Coronary artery (tissue), 2 donors: ENCODE data around the gene HES6.

Experiments
- DNase-seq: peaks from one replicate; pipeline ENCODE4 v3.0.0-alpha.2; 2017; ENCODE audit warnings: low spot score
- H3K27ac ChIP-seq, 2 donors: fragments of 200-600 bp; sonication (generic); one replicate each; pipeline ENCODE4 v1.5.1; 2016 to 2019
- H3K4me3 ChIP-seq: fragments of 200-600 bp; sonication (generic); 2 replicates; pipeline ENCODE4 v1.5.1; 2016; ENCODE audit warnings: mild to moderate bottlenecking, moderate library complexity
- TF ChIP-seq, protein P1 (sequence below): fragments of 200-600 bp; sonication (generic); IDR thresholded peaks from one replicate; pipeline ENCODE4 v1.5.1; 2019; ENCODE audit warnings: antibody characterized with exemption

HES6 gene

DNA sequence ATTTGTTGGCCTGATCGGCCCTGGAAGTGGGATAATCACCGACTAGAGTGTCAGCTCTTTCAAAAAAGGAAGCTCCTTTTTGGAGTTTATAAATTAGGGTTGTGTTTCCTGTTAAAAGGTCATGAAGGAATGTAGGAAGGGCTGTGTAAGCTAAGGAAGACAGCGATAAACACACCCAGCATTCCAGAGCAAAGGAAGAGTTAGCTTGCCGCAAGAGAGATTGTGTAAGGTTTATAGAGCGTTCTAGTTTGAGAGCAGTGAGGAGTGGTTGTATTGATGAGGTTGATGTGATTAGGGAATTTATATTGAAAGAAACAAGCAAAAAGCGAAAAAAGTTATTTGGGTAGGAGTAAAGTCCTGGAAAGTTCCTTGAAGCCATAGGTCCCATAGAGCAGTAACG lies 32.8 kb downstream of the HES6 start:
- TF ChIP-seq, protein P1, sequence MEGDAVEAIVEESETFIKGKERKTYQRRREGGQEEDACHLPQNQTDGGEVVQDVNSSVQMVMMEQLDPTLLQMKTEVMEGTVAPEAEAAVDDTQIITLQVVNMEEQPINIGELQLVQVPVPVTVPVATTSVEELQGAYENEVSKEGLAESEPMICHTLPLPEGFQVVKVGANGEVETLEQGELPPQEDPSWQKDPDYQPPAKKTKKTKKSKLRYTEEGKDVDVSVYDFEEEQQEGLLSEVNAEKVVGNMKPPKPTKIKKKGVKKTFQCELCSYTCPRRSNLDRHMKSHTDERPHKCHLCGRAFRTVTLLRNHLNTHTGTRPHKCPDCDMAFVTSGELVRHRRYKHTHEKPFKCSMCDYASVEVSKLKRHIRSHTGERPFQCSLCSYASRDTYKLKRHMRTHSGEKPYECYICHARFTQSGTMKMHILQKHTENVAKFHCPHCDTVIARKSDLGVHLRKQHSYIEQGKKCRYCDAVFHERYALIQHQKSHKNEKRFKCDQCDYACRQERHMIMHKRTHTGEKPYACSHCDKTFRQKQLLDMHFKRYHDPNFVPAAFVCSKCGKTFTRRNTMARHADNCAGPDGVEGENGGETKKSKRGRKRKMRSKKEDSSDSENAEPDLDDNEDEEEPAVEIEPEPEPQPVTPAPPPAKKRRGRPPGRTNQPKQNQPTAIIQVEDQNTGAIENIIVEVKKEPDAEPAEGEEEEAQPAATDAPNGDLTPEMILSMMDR = no peak
- Histone ChIP-seq H3K27ac (no peak overlapping the region), H3K4me3 (no peak overlapping the region)
- no peak for DNase-seq

DNA sequence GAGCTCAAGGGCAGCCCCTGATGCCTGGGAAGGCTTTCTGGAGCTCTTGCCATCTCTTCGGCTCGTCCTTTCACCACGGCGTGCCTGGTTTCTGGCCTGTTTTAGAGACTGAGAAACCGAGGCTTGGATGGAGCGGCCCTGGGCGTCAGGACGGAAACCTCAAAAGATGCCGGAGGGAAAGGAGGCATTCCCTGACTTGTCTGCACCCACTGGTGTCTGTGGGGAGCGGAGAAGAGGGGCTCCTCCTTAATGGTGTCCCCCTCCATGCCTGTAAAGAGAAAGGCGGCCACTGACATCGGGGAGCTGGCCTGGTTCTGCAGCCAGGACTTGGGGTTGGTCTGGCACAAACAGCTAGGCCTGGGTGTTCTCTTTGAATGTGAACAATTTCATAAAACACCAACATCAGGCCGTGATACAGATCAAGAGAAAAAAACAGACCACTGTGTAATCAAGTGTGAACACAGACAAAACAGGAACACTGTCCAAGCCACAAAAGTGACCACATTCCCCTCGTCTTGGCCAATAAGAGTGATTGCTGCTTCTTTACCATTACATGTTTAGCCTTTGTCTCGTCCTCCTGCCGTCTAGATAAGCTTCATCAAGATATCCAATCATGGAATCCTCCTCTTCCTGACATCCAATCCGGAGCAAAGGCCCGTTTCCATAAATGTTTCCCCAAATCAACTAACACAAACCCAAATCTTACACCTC lies 35.7 kb downstream of the HES6 start:
- TF ChIP-seq, protein P1 = no peak
- DNase-seq = no peak
- Histone ChIP-seq H3K27ac (peak overlapping the region; percentile 89 to 95), H3K4me3 (peak overlapping the region; percentile 76)

DNA sequence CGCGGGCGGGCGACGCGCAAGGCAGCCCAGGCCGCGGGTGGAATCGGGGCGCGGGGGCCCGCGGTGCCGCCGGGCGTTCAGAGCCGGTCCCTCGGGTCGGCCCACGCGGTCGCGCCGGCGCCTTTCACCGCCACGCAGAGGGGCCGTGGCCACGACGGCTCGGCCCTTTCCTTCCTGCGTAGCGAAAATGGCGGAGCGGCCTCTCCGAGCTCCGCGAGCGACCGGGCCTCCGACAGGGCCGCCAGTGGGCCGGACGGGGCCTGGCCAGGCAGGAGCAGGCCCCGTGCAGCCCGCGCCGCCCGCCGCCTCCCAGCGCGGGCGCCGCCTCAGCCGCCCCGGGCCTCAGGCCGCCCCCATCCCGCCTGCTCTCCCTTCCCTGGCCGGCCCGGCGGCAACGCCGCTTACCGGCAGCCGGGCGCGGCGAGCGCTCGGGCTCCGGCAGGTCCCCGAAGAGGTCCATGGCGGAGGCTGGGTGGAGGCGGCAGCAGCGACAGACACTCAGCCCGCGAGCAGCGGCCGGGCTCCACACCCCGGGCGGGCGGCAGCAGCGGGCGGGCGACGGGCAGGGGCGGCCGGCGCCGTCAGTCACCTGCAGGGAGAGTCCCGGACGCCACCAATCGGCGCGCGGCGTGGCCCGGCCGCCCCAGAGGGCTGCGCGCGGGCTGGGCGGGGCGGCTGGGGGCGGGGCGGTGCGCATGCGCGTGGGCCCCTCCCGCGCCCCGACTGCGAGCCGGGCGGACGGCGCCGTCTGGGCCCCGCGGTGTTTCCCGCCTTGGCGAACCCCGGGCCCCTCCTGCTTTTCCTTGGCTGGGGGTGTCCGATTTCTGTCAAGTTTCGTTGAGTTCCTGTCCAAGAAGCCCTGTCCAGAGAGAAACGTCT lies 36.5 kb downstream of the HES6 start, which contains the start of gene ILKAP:
TSS of gene ILKAP (minus strand) at position 602 of the 879 bp plus-strand sequence. CDS start at position 460, 142 bp downstream.
- Histone ChIP-seq H3K4me3 (peak within 1 kb of the TSS; percentile 76), H3K27ac (peak within 1 kb of the TSS; percentile 89 to 95)
- TF ChIP-seq, protein P1 = no peak
- peak; percentile 91 for DNase-seq

DNA sequence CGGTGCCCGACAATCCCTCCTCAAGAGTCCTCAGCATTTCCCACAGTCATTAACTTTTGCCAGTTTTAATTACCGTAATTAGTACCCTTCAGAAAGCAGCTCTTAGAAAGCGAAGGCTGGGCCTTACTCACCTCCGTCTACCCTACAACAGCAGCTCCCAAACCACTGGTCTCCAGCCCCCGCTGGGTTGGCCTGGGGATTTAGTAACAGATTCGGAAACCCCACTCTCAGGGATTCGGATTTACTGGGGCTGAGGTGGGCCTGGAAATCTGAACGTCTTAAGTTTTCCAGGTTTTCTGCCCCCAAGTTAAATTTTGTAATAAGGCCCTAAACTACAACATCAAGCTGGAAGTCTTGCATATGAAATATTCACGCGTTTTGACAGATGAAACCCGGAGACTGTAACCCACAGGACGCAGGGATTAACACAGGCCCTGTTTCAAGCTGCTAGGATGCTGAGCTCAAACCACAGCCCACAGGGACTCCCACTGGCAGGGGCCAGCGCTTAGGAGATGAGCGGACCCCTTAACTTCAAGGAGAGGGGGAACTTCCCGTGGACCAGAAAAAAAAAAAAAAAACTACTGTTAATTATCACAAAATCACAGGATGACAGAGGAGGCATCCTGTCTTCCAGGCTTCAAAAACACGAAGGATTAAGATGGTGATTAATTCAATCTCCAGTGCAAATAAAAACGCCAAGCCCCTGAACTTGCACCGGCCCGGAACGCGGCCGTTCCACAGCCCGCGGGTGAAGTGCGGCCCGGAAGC lies 37.3 kb downstream of the HES6 start:
- DNase-seq = no peak

DNA sequence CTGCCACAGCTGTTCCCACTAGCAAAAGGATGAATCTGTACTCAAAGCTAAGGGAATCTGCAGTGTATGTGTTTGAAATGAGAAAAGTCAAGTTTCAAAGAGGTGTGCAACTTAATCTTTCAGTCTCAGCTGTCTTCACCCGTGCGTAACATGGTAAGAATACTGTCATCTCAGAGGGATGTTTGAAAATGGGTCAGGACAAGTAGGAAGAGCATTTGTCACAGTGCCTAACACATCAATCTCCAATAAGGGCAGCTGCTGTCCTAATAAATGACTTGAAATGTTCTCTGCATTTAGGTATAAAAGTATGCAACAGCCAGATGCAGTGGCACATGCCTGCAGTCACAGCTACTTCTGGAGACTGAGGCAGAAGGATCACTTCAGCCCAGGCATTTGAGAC lies 49.4 kb downstream of the HES6 start:
- Histone ChIP-seq H3K27ac (no peak overlapping the region), H3K4me3 (no peak overlapping the region)
- no peak for DNase-seq
- TF ChIP-seq, protein P1 = no peak

More for the DNA sequence above, 37.3 kb downstream of the HES6 start:
- H3K4me3 ChIP-seq = peak overlapping the region; percentile 76
- TF ChIP-seq, protein P1 = no peak
- peak overlapping the region; percentile 89 to 95 for H3K27ac ChIP-seq
